Bronchial epithelial cell (primary cell): ENCODE results near the gene PIEZO2. TPM values are rescaled to one million over a fixed set of nuclear protein-coding genes. Genes with fewer than 3 reads are reported as not detected.

ENCODE experiments used
- DNase-seq: peaks from one replicate; pipeline ENCODE4 v3.0.0-alpha.2; 2010; ENCODE audit warnings: low read depth
- FAIRE-seq: peaks from 2 replicates; lab custom pipeline; 2011; peaks lifted over from hg19 to GRCh38; lab: Jason Lieb, UNC
- H3K27me3 ChIP-seq: 2 replicates; pipeline ENCODE4 v1.5.1; 2011; ENCODE audit warnings: low read length; ENCODE audit not compliant: control insufficient read depth, insufficient read depth
- H3K36me3 ChIP-seq: 2 replicates; pipeline ENCODE4 v1.5.1; 2011; ENCODE audit warnings: low read length; ENCODE audit not compliant: control insufficient read depth, insufficient read depth
- H3K4me3 ChIP-seq: 2 replicates; pipeline ENCODE4 v1.5.1; 2011; ENCODE audit warnings: mild to moderate bottlenecking, low read depth, low read length, control low read depth
- total RNA-seq: library from RNA; depleted of rRNA; stranded (reverse); fragments of >200 nt; gene quantifications from 2 replicates; pipeline ENCODE4 v1.2.1, GENCODE V29; 2014
- TF ChIP-seq, protein P1 (sequence below): IDR thresholded peaks from 2 replicates; pipeline ENCODE4 v1.5.1; 2011; ENCODE audit warnings: mild to moderate bottlenecking, moderate library complexity, low read length, control low read depth, inconsistent platforms; ENCODE audit not compliant: insufficient read depth, severe bottlenecking

Gene PIEZO2
- total RNA-seq, 1 donor from 2014 or later, result 1.3 TPM

DNA sequence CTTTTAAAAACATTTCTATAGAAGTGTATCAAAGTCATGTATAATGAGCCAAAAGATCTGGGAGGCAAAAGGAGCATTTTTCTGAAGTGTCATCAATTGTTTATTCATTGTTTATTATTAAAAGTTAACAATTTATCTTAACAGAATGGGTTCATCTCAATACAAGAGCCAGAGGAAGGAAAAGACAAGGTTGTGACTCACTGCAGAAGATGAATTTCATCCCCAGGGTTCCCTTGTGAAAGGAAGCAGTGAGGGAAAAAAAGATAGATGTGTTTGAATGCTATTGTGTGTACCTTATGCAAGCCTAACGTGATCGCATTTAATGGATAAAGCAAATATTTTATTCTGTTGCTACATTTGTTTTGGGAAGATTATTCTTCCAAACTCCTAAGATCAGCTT, 286.3 kb downstream of the PIEZO2 start:
- FAIRE-seq, result no peak

DNA sequence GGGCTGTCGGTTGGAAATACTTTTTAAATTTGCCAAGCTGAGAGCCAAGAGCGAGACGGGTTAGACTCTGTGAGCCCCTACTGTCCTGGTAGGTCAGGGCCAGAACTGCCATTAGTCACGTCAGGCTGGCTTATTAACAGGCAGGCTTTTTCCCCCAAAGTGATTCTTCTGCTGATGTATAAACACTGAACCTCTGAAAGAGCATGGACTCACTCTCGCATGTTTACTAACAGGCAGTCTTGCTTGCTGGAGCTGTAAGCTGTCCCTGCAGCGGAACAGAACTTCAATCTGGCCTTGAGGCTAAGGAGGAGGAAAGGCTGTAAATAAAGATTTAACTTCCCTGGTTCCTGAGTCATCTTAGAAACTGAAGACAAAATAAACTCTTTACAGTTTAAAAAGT, 288.4 kb downstream of the PIEZO2 start:
- H3K27me3 ChIP-seq, result no peaks in the 10 kb centered on the region
- no peak for DNase-seq
- H3K36me3 ChIP-seq, result no peaks in the 10 kb centered on the region
- no peak for FAIRE-seq
- no peak overlapping the region for H3K4me3 ChIP-seq
- TF ChIP-seq, protein P1, sequence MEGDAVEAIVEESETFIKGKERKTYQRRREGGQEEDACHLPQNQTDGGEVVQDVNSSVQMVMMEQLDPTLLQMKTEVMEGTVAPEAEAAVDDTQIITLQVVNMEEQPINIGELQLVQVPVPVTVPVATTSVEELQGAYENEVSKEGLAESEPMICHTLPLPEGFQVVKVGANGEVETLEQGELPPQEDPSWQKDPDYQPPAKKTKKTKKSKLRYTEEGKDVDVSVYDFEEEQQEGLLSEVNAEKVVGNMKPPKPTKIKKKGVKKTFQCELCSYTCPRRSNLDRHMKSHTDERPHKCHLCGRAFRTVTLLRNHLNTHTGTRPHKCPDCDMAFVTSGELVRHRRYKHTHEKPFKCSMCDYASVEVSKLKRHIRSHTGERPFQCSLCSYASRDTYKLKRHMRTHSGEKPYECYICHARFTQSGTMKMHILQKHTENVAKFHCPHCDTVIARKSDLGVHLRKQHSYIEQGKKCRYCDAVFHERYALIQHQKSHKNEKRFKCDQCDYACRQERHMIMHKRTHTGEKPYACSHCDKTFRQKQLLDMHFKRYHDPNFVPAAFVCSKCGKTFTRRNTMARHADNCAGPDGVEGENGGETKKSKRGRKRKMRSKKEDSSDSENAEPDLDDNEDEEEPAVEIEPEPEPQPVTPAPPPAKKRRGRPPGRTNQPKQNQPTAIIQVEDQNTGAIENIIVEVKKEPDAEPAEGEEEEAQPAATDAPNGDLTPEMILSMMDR, result no peak

More for the DNA sequence above, 286.3 kb downstream of the PIEZO2 start:
- TF ChIP-seq, protein P1, result no peak
- no peaks in the 10 kb centered on the region for H3K36me3 ChIP-seq
- no peaks in the 10 kb centered on the region for H3K27me3 ChIP-seq
- DNase-seq, result no peak
- no peak overlapping the region for H3K4me3 ChIP-seq

DNA sequence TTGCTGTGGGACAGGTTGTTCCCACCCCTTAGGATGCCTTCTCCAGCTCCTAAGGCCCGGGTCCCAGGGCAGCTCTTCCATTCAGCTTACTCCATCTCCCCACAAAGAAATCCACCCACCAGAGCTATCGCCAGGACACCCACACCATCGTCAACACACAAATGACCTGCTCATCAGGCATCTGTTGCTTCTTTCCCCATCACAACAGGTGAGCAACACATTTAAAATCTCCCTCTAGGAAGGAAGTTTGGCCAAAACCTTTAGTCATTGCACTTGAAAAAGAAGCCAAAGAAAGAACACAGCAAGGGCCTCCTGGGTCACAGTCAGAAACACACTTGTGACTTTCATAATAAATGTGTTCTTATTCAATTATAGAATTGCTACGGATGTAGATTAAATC, 289.0 kb downstream of the PIEZO2 start:
- H3K4me3 ChIP-seq, result no peak overlapping the region
- TF ChIP-seq, protein P1, result no peak
- H3K27me3 ChIP-seq, result no peaks in the 10 kb centered on the region
- no peak for DNase-seq
- FAIRE-seq, result no peak
- H3K36me3 ChIP-seq, result no peaks in the 10 kb centered on the region

DNA sequence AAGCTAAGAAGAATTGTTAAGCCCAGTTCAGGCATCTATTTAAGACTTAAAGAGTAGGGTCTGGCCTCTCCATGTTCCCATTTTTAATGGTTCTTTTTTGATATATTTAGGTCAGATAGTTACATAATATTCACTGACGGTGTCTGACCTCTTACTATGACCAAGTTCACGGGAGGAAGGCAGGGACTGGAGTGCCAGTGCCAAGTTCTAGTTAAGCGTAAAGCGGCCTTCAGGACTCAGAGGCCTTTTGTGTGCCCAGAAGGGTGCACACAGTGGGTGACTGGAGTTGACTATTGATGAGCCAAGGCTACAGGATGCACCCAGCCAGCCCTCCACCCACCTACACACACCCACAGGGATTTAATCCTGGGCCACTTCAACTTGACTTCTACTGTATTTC, 290.9 kb downstream of the PIEZO2 start:
- no peaks in the 10 kb centered on the region for H3K27me3 ChIP-seq
- no peak overlapping the region for H3K4me3 ChIP-seq
- TF ChIP-seq, protein P1, result no peak
- H3K36me3 ChIP-seq, result no peaks in the 10 kb centered on the region
- no peak for FAIRE-seq
- no peak for DNase-seq

DNA sequence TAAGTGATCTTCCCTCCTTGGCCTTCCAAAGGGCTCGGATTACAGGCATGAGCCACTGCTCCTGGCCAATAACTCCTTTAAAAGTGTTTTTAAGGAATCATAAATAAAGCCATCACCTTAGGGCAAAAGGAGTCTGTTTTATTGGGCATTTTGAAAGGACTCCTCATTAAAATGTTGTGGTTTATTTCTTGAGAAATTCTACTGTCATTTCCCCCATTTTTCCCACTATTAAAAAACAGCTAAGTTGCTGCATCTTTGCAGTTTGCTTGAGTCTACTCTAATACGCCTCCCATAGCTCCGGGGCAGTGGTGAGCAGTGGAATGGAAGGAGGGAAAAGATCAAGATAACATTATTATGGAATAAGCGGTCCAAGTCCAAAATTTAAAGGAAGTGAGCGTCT, 293.2 kb downstream of the PIEZO2 start:
- DNase-seq (no peak), FAIRE-seq (no peak)
- Histone ChIP-seq H3K4me3 (no peak overlapping the region), H3K36me3 (no peaks in the 10 kb centered on the region), H3K27me3 (no peaks in the 10 kb centered on the region)
- TF ChIP-seq, protein P1, result no peak
